ENCODE data around the gene TIGD4.

- TF ChIP-seq, protein P1, sequence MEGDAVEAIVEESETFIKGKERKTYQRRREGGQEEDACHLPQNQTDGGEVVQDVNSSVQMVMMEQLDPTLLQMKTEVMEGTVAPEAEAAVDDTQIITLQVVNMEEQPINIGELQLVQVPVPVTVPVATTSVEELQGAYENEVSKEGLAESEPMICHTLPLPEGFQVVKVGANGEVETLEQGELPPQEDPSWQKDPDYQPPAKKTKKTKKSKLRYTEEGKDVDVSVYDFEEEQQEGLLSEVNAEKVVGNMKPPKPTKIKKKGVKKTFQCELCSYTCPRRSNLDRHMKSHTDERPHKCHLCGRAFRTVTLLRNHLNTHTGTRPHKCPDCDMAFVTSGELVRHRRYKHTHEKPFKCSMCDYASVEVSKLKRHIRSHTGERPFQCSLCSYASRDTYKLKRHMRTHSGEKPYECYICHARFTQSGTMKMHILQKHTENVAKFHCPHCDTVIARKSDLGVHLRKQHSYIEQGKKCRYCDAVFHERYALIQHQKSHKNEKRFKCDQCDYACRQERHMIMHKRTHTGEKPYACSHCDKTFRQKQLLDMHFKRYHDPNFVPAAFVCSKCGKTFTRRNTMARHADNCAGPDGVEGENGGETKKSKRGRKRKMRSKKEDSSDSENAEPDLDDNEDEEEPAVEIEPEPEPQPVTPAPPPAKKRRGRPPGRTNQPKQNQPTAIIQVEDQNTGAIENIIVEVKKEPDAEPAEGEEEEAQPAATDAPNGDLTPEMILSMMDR (IDR thresholded peaks at IDR 0.05; ENCODE audit: borderline replicate concordance, extremely low read depth, low read length, poor library complexity, severe bottlenecking) = no peak
- no peak for TF ChIP-seq EZH2 (IDR thresholded peaks at IDR 0.05; ENCODE audit: borderline replicate concordance, low read depth, low read length, severe bottlenecking)
These were observed 31.3 kb upstream of the TIGD4 start for GRCh38 chr4:152810715-152811287.
